Measurements from ENCODE around the gene GCM1.

Gene GCM1

DNA sequence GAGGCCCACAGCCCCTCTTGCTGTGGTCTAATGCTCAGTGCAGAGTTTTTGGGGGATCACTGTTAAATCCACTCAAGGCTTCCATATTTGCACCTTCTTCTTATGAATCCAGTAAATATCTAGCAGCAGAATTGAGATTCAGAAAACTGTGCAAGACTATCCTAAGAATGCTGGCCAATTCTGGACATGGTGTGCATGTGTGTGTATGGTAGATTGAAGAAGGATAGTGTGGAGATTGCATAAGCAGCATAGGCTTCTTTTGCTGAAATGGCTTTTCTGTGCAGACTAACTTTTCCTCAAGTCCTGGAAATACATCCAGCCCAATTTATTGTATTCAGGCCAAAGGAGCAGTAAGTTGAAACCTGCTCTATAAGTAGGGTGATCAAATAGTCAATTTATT, 43.7 kb downstream of the GCM1 start:
- no peak for DNase-seq (ENCODE audit: low spot score)

- DNase-seq (ENCODE audit: low spot score), result no peak
Observed at GRCh38 chr6:53103993-53104675, 44.5 kb downstream of the GCM1 start.

- DNase-seq (ENCODE audit: low spot score), result no peak
Observed at GRCh38 chr6:53101006-53101405, 47.6 kb downstream of the GCM1 start.

GRCh38 chr6:53100561-53100960, 48.1 kb downstream of the GCM1 start:
- no peak for DNase-seq (ENCODE audit: low spot score)

GRCh38 chr6:53095716-53096115, 52.9 kb downstream of the GCM1 start:
- DNase-seq (ENCODE audit: low spot score), result no peak

DNA sequence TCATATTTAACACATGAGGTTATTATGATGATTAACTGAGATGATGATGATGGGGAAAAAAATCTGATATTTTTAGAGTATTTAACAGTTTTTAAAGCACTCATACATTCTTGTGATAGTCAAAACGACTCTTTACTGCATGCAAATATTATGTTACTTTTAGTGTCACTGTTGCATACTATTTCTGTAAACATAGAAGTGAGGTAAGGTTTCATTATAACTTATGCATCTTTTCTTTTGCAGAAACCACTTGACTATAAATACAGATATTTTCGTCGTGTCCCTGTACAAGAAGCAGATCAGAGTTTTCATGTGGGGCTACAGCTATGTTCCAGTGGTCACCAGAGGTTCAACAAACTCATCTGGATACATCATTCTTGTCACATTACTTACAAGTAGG, 53.4 kb downstream of the GCM1 start:
- no peak for DNase-seq (ENCODE audit: low spot score)

- no peak for DNase-seq (ENCODE audit: low spot score)
Observed at GRCh38 chr6:53090576-53090975, 58.1 kb downstream of the GCM1 start.

- DNase-seq (ENCODE audit: low spot score), result no peak
Observed at GRCh38 chr6:53089948-53090347, 58.7 kb downstream of the GCM1 start.

DNA sequence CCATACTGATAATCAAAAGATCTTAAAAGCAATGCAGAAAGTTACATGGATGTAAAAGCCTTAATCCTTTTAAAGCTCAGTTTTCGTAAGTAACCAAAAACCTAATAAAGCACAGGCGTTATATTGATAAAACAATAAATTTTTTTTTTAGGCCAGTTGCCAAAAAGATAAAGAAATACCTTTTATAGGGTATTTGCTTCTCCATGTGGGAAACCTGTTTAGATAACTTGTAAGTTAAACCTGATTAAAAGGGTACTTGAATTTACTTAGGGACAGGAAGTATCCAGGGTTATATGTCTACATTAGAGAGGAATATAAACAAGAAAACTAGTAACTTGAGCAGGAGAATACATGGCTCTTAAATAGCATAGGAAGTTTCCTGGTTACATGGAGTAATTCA, 62.3 kb downstream of the GCM1 start:
- DNase-seq (ENCODE audit: low spot score), result no peak

- DNase-seq (ENCODE audit: low spot score), result no peak
Observed at GRCh38 chr6:53080813-53081212, 67.8 kb downstream of the GCM1 start.

All from iPS-NIHi11 (cell line).